RWPE1 (cell line): ENCODE measurements around the gene BCORL1.

Experiments
- CTCF ChIA-PET: fragments of 350-600 bp; sonication (Branson Sonifier 250); formaldehyde crosslinking; extraction: SDS; loops from one replicate; lab custom pipeline; 2021; lab: Yijun Ruan, JAX
- POLR2A ChIA-PET: fragments of 400-600 bp; formaldehyde crosslinking; extraction: SDS; loops from one replicate; lab custom pipeline; 2020; ENCODE audit warnings: antibody characterized with exemption; ENCODE audit not compliant: low non-redundant PET; lab: Yijun Ruan, JAX
- DNase-seq: peaks from one replicate; pipeline ENCODE4 v3.0.0; 2012; ENCODE audit warnings: low spot score
- H3K27ac ChIP-seq: fragments of 450-650 bp; 2 replicates; pipeline ENCODE4 v1.5.1; 2017
- TF ChIP-seq, protein P1 (sequence below): fragments of 450-650 bp; conservative IDR thresholded peaks from 2 replicates; pipeline ENCODE4 v1.5.1; 2017; ENCODE audit warnings: low read depth, mild to moderate bottlenecking

Gene BCORL1

DNA sequence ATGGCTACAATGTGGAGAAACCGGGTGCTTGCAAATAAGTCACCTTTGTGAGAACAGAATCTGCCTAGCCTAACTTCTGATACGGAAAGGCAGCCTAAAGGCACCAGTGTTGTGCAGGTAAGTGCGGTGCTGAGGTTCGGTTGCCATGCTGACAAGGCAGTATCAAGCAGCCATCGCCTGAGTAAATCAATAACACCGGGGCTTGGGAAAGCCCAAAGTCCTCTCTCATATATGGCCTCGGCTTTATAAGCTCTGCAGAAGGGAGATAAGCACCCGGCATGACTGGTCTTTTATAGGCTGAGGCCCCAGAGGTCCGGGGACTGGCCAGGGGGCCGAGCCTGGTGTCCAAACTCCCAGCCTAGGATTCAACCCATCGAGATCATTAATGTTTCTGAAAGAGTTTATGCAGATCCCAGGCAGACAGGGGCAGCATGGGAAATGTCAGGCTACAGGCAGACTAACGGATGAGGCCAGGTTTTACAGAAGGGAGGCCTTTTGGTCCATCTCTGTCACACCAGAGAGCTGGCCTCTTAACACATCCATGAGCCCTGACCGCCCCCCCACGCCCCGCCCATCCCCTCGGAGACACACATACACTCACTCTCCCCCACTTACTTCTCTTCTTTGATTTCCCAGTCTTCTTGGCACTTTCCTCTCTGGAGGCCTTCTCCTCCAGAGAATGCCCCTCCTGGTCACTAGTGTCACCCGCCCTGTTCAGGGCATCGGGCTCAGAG is 89.3 kb downstream of the BCORL1 start:
- DNase-seq = no peak
- CTCF ChIA-PET = no interaction called here
- TF ChIP-seq, protein P1, sequence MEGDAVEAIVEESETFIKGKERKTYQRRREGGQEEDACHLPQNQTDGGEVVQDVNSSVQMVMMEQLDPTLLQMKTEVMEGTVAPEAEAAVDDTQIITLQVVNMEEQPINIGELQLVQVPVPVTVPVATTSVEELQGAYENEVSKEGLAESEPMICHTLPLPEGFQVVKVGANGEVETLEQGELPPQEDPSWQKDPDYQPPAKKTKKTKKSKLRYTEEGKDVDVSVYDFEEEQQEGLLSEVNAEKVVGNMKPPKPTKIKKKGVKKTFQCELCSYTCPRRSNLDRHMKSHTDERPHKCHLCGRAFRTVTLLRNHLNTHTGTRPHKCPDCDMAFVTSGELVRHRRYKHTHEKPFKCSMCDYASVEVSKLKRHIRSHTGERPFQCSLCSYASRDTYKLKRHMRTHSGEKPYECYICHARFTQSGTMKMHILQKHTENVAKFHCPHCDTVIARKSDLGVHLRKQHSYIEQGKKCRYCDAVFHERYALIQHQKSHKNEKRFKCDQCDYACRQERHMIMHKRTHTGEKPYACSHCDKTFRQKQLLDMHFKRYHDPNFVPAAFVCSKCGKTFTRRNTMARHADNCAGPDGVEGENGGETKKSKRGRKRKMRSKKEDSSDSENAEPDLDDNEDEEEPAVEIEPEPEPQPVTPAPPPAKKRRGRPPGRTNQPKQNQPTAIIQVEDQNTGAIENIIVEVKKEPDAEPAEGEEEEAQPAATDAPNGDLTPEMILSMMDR = no peak
- H3K27ac ChIP-seq = no peak overlapping the region
- POLR2A ChIA-PET = no interaction called here

DNA sequence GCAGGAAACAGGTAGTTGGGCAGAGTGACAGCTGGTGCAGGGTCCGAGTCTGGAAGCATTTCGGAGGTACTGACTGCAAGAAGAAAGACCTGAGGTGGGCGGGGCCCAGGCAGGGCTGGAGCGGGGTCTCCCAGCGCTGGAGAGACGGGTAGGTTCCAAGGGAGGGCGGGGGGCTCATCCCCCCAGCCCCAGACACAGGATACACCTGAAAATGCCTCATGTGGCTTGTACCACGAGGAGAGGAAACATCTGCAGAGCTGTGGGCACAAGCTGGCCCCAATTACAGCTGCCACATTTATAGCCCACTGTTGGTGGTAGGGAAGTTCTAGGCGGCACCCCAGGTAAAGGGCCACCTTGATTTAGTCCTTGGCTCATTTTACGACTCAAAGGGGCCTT is 89.9 kb downstream of the BCORL1 start:
- ChIA-PET CTCF (interaction anchor here (0.8 kb wide), 1 partner anchor 12 kb away, joined by 4 read pairs; no protein-coding TSS in a partner anchor), POLR2A (no interaction called here)
- no peak for DNase-seq
- TF ChIP-seq, protein P1 = no peak
- H3K27ac ChIP-seq = no peak overlapping the region

- CTCF ChIA-PET = interaction anchor here (0.6 kb wide), 1 partner anchor 13 kb away, joined by 3 read pairs; no protein-coding TSS in a partner anchor
- no peak overlapping the region for H3K27ac ChIP-seq
- no peak for DNase-seq
- POLR2A ChIA-PET = no interaction called here
- TF ChIP-seq, protein P1 = no peak
Observed at GRCh38 chrX:130075777-130076176, 93.3 kb downstream of the BCORL1 start.

- peak; percentile 49 for DNase-seq
- TF ChIP-seq, protein P1 = peak; percentile 70
- peak overlapping the region; percentile 53; the same call in 1 of the 2 replicates for H3K27ac ChIP-seq
- ChIA-PET POLR2A (no interaction called here), CTCF (interaction anchor here (0.6 to 1.3 kb wide), 11 partner anchors 9 to 113 kb away, joined by 3 to 6 read pairs (median 3); partner anchors contain the start of gene AIFM1)
Observed at GRCh38 chrX:130079824-130080406, 97.5 kb downstream of the BCORL1 start.

DNA sequence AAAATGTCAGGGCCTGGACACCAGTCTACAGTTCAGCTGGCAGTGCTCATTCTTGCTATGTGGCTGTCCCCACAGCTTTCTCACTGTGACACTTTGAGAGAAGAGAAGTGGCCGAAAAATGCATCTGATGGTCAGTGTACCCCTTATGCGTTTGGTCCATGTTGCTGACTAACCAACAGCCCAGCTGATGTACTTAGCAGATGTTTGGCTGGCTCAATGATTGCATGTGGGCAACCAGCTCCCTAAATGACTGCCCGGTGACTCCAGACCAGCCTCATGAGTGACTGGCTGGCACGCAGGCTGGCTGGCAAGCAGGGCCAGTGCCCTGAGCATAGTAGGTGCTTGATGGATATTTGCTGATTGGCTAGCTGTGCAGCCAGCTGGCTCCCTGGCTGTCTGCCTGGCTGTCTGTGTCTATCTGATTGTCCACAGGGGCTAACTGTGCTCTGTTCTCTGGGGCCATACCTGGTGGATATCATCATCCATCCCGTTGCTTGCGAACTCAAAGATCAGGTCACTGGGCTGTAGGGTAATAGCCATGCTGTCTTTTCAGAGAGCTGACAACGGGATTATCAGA is 98.4 kb downstream of the BCORL1 start:
- H3K27ac ChIP-seq = peak overlapping the region; percentile 53
- TF ChIP-seq, protein P1 = no peak
- POLR2A ChIA-PET = no interaction called here
- DNase-seq = no peak
- CTCF ChIA-PET = interaction anchor here (1.2 kb wide), 1 partner anchor 112 kb away, joined by 5 read pairs; no protein-coding TSS in a partner anchor

GRCh38 chrX:130081421-130082045 is 99.1 kb downstream of the BCORL1 start:
- CTCF ChIA-PET = no interaction called here
- peak overlapping the region; percentile 53 for H3K27ac ChIP-seq
- DNase-seq = no peak
- POLR2A ChIA-PET = no interaction called here
- TF ChIP-seq, protein P1 = no peak
